GDM1 (cell line): ENCODE data around the gene FANCD2OS.
"Not testable (repeated sequence)": the region's sequence is repeated elsewhere in the genome, so short reads cannot be mapped to it uniquely, and the experiment has no call there.

Experiments used
- DNase-seq: peaks from one replicate; lab custom pipeline; 2025; lab: John Stamatoyannopoulos, UW

The FANCD2OS gene

GRCh38 chr3:10091387-10091786 is 16.7 kb downstream of the FANCD2OS start:
- DNase-seq, result not testable (repeated sequence)

- not testable (repeated sequence) for DNase-seq
Measured at GRCh38 chr3:10090774-10091173, 17.3 kb downstream of the FANCD2OS start.

GRCh38 chr3:10090179-10090578 is 17.9 kb downstream of the FANCD2OS start:
- no peak for DNase-seq

- no peak for DNase-seq
Measured at GRCh38 chr3:10088256-10088655, 19.8 kb downstream of the FANCD2OS start.

- DNase-seq, result no peak
Measured at GRCh38 chr3:10085738-10086137, 22.3 kb downstream of the FANCD2OS start.

GRCh38 chr3:10081871-10082270 is 26.2 kb downstream of the FANCD2OS start:
- DNase-seq, result no peak

- no peak for DNase-seq
Measured at GRCh38 chr3:10074666-10075065, 33.4 kb downstream of the FANCD2OS start.

- DNase-seq, result not testable (repeated sequence)
Measured at GRCh38 chr3:10070077-10070476, 38.0 kb downstream of the FANCD2OS start.

- DNase-seq, result no peak
Measured at GRCh38 chr3:10055097-10055496, 53.0 kb downstream of the FANCD2OS start.
